Measurements from ENCODE around the gene ANKMY1.

DNA sequence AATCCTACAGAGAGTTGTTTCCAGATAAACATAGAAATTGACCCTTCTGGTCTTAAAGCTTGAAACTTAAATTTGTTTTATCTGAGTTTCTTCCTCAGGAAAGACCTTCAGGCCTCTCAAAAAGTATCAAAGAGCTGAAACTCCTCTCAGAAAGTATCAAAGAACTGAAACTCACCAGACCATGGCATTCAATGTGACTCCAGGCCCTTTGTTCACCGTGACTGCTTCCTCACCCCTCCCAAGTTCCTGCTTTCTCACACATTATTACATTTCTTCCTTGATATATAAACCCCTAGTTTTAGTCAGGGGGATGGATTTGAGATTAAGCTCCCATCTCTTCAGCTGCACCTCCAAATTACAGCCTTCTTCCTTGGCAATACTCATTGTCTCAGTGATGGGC is 6.0 kb downstream of the ANKMY1 start:
- no peak for TF ChIP-seq POLR2A (IDR thresholded peaks at IDR 0.05)
- TF ChIP-seq, protein P1, sequence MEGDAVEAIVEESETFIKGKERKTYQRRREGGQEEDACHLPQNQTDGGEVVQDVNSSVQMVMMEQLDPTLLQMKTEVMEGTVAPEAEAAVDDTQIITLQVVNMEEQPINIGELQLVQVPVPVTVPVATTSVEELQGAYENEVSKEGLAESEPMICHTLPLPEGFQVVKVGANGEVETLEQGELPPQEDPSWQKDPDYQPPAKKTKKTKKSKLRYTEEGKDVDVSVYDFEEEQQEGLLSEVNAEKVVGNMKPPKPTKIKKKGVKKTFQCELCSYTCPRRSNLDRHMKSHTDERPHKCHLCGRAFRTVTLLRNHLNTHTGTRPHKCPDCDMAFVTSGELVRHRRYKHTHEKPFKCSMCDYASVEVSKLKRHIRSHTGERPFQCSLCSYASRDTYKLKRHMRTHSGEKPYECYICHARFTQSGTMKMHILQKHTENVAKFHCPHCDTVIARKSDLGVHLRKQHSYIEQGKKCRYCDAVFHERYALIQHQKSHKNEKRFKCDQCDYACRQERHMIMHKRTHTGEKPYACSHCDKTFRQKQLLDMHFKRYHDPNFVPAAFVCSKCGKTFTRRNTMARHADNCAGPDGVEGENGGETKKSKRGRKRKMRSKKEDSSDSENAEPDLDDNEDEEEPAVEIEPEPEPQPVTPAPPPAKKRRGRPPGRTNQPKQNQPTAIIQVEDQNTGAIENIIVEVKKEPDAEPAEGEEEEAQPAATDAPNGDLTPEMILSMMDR (IDR thresholded peaks at IDR 0.05) = no peak
